ENCODE data around the gene PALM3. TPM values are rescaled to one million over a fixed set of nuclear protein-coding genes. Genes with fewer than 3 reads are reported as not detected.

The PALM3 gene
- total and polyA plus RNA-seq, 5 donors from 2014 or later = not detected

GRCh38 chr19:14006085-14006765 is 55.7 kb downstream of the PALM3 start, which contains the start of gene RFX1:
Gene RFX1, minus strand, starts transcription at chr19:14006320. Its CDS starts 12,477 bp downstream, at chr19:13993843.
- no peaks in the 10 kb centered on the region for H3K9me3 ChIP-seq (ENCODE audit: control insufficient read depth in 2 of 2, low read length in 2 of 2)
- ATAC-seq (ENCODE audit: low read depth in 2 of 2) (peak; percentile 79 to 80), DNase-seq (peak; percentile 100)
- peak within 1 kb of the TSS; percentile 89 to 96 (median 92) for H3K4me3 Mint-ChIP-seq
- H3K27ac ChIP-seq (ENCODE audit: insufficient read depth, low read length, poor library complexity, severe bottlenecking) = peak within 1 kb of the TSS; percentile 100
- H3K4me1 ChIP-seq (ENCODE audit: control insufficient read depth, insufficient read depth, low read length, poor library complexity, severe bottlenecking) = peaks cover 50% of the 10 kb centered on the region
- no peaks in the 10 kb centered on the region for H3K36me3 ChIP-seq (ENCODE audit: control insufficient read depth, insufficient read depth, low read length)
- peaks cover 11% of the 10 kb centered on the region for H3K27me3 Mint-ChIP-seq
- H3K9me3 Mint-ChIP-seq = no peaks in the 10 kb centered on the region
- H3K4me1 Mint-ChIP-seq = peaks cover 12 to 45% (median 29%) of the 10 kb centered on the region in 4 donors
- peak within 1 kb of the TSS; percentile 81 for H3K4me3 ChIP-seq (ENCODE audit: low read depth, low read length)
- no peaks in the 10 kb centered on the region for H3K36me3 Mint-ChIP-seq
- H3K27ac Mint-ChIP-seq = peak within 1 kb of the TSS; percentile 98 to 99 (median 99)
- no peaks in the 10 kb centered on the region for H3K27me3 ChIP-seq (ENCODE audit: control insufficient read depth, insufficient read depth, low read length)

- Histone ChIP-seq H3K27ac (ENCODE audit: insufficient read depth, low read length, poor library complexity, severe bottlenecking) (peak overlapping the region; percentile 100), H3K4me3 (ENCODE audit: low read depth, low read length) (peak overlapping the region; percentile 81), H3K9me3 (ENCODE audit: control insufficient read depth in 2 of 2, low read length in 2 of 2) (no peaks in the 10 kb centered on the region), H3K36me3 (ENCODE audit: control insufficient read depth, insufficient read depth, low read length) (no peaks in the 10 kb centered on the region), H3K27me3 (ENCODE audit: control insufficient read depth, insufficient read depth, low read length) (no peaks in the 10 kb centered on the region), H3K4me1 (ENCODE audit: control insufficient read depth, insufficient read depth, low read length, poor library complexity, severe bottlenecking) (peaks cover 57% of the 10 kb centered on the region)
- Mint-ChIP-seq H3K27me3 (peaks cover 11% of the 10 kb centered on the region), H3K36me3 (peaks cover 3% of the 10 kb centered on the region), H3K4me3 (peak overlapping the region; percentile 81 to 92 (median 90)), H3K9me3 (no peaks in the 10 kb centered on the region), H3K4me1 (peaks cover 17 to 52% (median 34%) of the 10 kb centered on the region in 4 donors), H3K27ac (peak overlapping the region; percentile 87 to 98 (median 95))
- DNase-seq (peak; percentile 88 to 90 (median 89)), ATAC-seq (ENCODE audit: low read depth in 2 of 2) (peak; percentile 43 to 44)
Measured at GRCh38 chr19:14005349-14006084, 56.4 kb downstream of the PALM3 start.

- DNase-seq = no peak
- Histone ChIP-seq H3K27me3 (ENCODE audit: control insufficient read depth, insufficient read depth, low read length) (no peaks in the 10 kb centered on the region), H3K36me3 (ENCODE audit: control insufficient read depth, insufficient read depth, low read length) (no peaks in the 10 kb centered on the region), H3K4me3 (ENCODE audit: low read depth, low read length) (peak overlapping the region; percentile 81), H3K4me1 (ENCODE audit: control insufficient read depth, insufficient read depth, low read length, poor library complexity, severe bottlenecking) (peaks cover 61% of the 10 kb centered on the region), H3K9me3 (ENCODE audit: control insufficient read depth in 2 of 2, low read length in 2 of 2) (no peaks in the 10 kb centered on the region), H3K27ac (ENCODE audit: insufficient read depth, low read length, poor library complexity, severe bottlenecking) (peak overlapping the region; percentile 100)
- Mint-ChIP-seq H3K4me1 (peaks cover 17 to 60% (median 37%) of the 10 kb centered on the region in 4 donors), H3K27ac (peak overlapping the region; percentile 87 to 98 (median 95)), H3K9me3 (no peaks in the 10 kb centered on the region), H3K27me3 (peaks cover 11% of the 10 kb centered on the region), H3K4me3 (peak overlapping the region; percentile 81 to 91 (median 88)), H3K36me3 (peaks cover 3% of the 10 kb centered on the region)
- no peak for ATAC-seq (ENCODE audit: low read depth in 2 of 2)
Measured at GRCh38 chr19:14004619-14005348, 57.1 kb downstream of the PALM3 start.

Other genes with a start within 250 kb of the PALM3 start
- gene NANOS3, start 184.9 kb downstream of the PALM3 start, total RNA-seq = not detected
- not detected for gene NANOS3, start 184.9 kb downstream of the PALM3 start, polyA plus RNA-seq
- 1.7 TPM for gene BRME1, start 156.0 kb downstream of the PALM3 start, total RNA-seq
- gene BRME1, start 156.0 kb downstream of the PALM3 start, polyA plus RNA-seq = under 1 TPM in 3 of 4 donors, not detected in 1; 0.24 to 0.63 (median 0.53) TPM
- 35.0 TPM for gene CC2D1A, start 155.9 kb downstream of the PALM3 start, total RNA-seq
- gene CC2D1A, start 155.9 kb downstream of the PALM3 start, polyA plus RNA-seq = 1 to 10 TPM; 3.7 to 4.9 (median 4.2) TPM
- gene PODNL1, start 123.7 kb downstream of the PALM3 start, total RNA-seq = not detected
- under 1 TPM in 1 of 4 donors, not detected in 3; 0.52 TPM for gene PODNL1, start 123.7 kb downstream of the PALM3 start, polyA plus RNA-seq
- gene DCAF15, start 109.6 kb downstream of the PALM3 start, total RNA-seq = 82.9 TPM
- 1 to 10 TPM; 5.3 to 7.5 (median 5.9) TPM for gene DCAF15, start 109.6 kb downstream of the PALM3 start, polyA plus RNA-seq
- 23.2 TPM for gene RFX1, start 55.8 kb downstream of the PALM3 start, total RNA-seq
- 1 to 10 TPM in 2 of 4 donors, under 1 TPM in 2; 0.48 to 1.6 (median 0.83) TPM for gene RFX1, start 55.8 kb downstream of the PALM3 start, polyA plus RNA-seq
- not detected for gene RLN3, start 33.9 kb downstream of the PALM3 start, total RNA-seq
- gene RLN3, start 33.9 kb downstream of the PALM3 start, polyA plus RNA-seq = under 1 TPM in 1 of 4 donors, not detected in 3; 0.55 TPM
- gene IL27RA, start 30.3 kb downstream of the PALM3 start, total RNA-seq = 51.9 TPM
- gene IL27RA, start 30.3 kb downstream of the PALM3 start, polyA plus RNA-seq = 10 to 100 TPM; 71.2 to 78.4 (median 74.6) TPM
- 0.91 TPM for gene MISP3, start 10.7 kb upstream of the PALM3 start, total RNA-seq
- under 1 TPM in 3 of 4 donors, not detected in 1; 0.22 to 0.64 (median 0.44) TPM for gene MISP3, start 10.7 kb upstream of the PALM3 start, polyA plus RNA-seq
- gene C19orf67, start 23.7 kb upstream of the PALM3 start, total RNA-seq = not detected
- gene C19orf67, start 23.7 kb upstream of the PALM3 start, polyA plus RNA-seq = not detected
- 24.1 TPM for gene SAMD1, start 28.7 kb upstream of the PALM3 start, total RNA-seq
- 1 to 10 TPM in 2 of 4 donors, under 1 TPM in 2; 0.80 to 1.4 (median 1.0) TPM for gene SAMD1, start 28.7 kb upstream of the PALM3 start, polyA plus RNA-seq
- gene PRKACA, start 55.7 kb upstream of the PALM3 start, total RNA-seq = 40.2 TPM
- 1 to 10 TPM in 2 of 4 donors, under 1 TPM in 2; 0.47 to 1.8 (median 1.00) TPM for gene PRKACA, start 55.7 kb upstream of the PALM3 start, polyA plus RNA-seq
- 4.6 TPM for gene ASF1B, start 74.5 kb upstream of the PALM3 start, total RNA-seq
- 10 to 100 TPM in 1 of 4 donors, 1 to 10 TPM in 3; 6.2 to 10.1 (median 8.7) TPM for gene ASF1B, start 74.5 kb upstream of the PALM3 start, polyA plus RNA-seq
- 8.2 TPM for gene ADGRL1, start 144.1 kb upstream of the PALM3 start, total RNA-seq
- under 1 TPM in 3 of 4 donors, not detected in 1; 0.21 to 0.40 (median 0.29) TPM for gene ADGRL1, start 144.1 kb upstream of the PALM3 start, polyA plus RNA-seq

Data from CD4-positive, CD25-positive, alpha-beta regulatory T cell (primary cell).